ENCODE results near the gene HPS1. TPM values are rescaled to one million over a fixed set of nuclear protein-coding genes. Genes with fewer than 3 reads are reported as not detected.

HPS1 gene
- total RNA-seq, 1 donor from 2014 or later, result 16.0 TPM

DNA sequence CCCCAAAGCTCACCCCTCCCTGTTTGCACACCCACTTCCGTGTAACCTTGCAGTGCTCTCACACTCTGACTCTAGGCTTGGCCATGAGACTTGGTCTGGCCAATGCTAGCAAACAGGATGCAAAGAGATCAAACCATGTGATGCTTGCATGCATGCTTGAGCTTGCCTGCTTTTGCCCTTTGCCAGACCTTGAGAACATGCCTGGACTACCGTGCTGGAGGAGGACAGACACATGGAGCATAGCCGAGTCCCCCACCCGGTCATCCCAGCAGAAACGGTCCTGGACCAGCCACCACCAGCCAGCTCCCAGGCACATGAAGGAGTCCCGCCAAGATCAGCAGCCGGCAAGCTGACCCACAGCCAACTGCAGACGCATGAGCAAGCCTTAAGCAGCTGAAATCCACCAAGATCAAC is 55.1 kb downstream of the HPS1 start:
- no peaks in the 10 kb centered on the region for H3K36me3 ChIP-seq
- no peaks in the 10 kb centered on the region for H3K9me3 Mint-ChIP-seq
- no peak overlapping the region for H3K4me2 ChIP-seq
- H3K36me3 Mint-ChIP-seq, result no peaks in the 10 kb centered on the region
- no peak overlapping the region for H3K9ac ChIP-seq
- no peak overlapping the region for H3K27ac Mint-ChIP-seq
- H3K27me3 ChIP-seq, result no peaks in the 10 kb centered on the region
- H3K4me1 Mint-ChIP-seq, result peaks cover 5% of the 10 kb centered on the region
- H3K4me1 ChIP-seq, result no peaks in the 10 kb centered on the region
- H4K20me1 ChIP-seq (ENCODE audit: low read depth), result no peaks in the 10 kb centered on the region
- H3K27me3 Mint-ChIP-seq (ENCODE audit: insufficient read depth, low read depth), result peaks cover 6% of the 10 kb centered on the region
- no peaks in the 10 kb centered on the region for H3K9me3 ChIP-seq (ENCODE audit: low read depth)
- no peak overlapping the region for H2AFZ ChIP-seq (replicated peaks)
- H3K4me3 Mint-ChIP-seq, result no peak overlapping the region
- H3K4me3 ChIP-seq, result no peak overlapping the region
- TF ChIP-seq EZH2phosphoT487 (IDR thresholded peaks at IDR 0.05) (no peak), EZH2 (IDR thresholded peaks at IDR 0.05) (no peak)
- TF ChIP-seq, protein P1, sequence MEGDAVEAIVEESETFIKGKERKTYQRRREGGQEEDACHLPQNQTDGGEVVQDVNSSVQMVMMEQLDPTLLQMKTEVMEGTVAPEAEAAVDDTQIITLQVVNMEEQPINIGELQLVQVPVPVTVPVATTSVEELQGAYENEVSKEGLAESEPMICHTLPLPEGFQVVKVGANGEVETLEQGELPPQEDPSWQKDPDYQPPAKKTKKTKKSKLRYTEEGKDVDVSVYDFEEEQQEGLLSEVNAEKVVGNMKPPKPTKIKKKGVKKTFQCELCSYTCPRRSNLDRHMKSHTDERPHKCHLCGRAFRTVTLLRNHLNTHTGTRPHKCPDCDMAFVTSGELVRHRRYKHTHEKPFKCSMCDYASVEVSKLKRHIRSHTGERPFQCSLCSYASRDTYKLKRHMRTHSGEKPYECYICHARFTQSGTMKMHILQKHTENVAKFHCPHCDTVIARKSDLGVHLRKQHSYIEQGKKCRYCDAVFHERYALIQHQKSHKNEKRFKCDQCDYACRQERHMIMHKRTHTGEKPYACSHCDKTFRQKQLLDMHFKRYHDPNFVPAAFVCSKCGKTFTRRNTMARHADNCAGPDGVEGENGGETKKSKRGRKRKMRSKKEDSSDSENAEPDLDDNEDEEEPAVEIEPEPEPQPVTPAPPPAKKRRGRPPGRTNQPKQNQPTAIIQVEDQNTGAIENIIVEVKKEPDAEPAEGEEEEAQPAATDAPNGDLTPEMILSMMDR (IDR thresholded peaks at IDR 0.05), result no peak
- H3K27ac ChIP-seq, result no peak overlapping the region
- no peaks in the 10 kb centered on the region for H3F3A ChIP-seq (ENCODE audit: low read depth)
- H3K79me2 ChIP-seq (ENCODE audit: low read depth), result no peaks in the 10 kb centered on the region
- DNase-seq (ENCODE audit: low spot score), result no peak

DNA sequence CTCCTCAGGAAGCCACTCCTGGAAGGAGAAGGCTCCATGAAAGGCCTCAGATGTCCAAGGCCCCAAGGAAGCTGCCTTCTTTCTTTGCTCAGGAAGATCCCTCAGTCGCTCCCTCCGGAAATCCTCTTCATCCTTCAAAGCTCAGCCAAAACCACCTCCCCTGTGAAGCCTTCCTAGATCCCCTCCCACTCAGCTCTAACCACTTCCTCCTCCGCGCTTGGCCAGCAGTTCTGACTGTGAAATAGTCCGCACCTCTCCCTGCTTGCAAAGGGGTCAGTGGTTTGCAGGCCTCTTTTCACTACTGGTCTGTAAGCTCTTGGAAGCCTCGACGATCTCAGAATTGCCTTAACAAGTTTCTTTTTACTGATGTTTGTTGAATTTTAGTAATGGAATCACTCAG is 55.7 kb downstream of the HPS1 start:
- DNase-seq (ENCODE audit: low spot score), result no peak
- Histone ChIP-seq H3K9ac (no peak overlapping the region), H3K4me1 (no peaks in the 10 kb centered on the region), H4K20me1 (ENCODE audit: low read depth) (no peaks in the 10 kb centered on the region), H2AFZ (replicated peaks) (no peak overlapping the region), H3K27me3 (no peaks in the 10 kb centered on the region), H3F3A (ENCODE audit: low read depth) (no peaks in the 10 kb centered on the region), H3K4me3 (no peak overlapping the region), H3K27ac (no peak overlapping the region), H3K9me3 (ENCODE audit: low read depth) (no peaks in the 10 kb centered on the region), H3K79me2 (ENCODE audit: low read depth) (no peaks in the 10 kb centered on the region), H3K4me2 (no peak overlapping the region), H3K36me3 (no peaks in the 10 kb centered on the region)
- no peak overlapping the region for H3K27ac Mint-ChIP-seq
- no peaks in the 10 kb centered on the region for H3K9me3 Mint-ChIP-seq
- H3K4me3 Mint-ChIP-seq, result no peak overlapping the region
- H3K36me3 Mint-ChIP-seq, result no peaks in the 10 kb centered on the region
- H3K27me3 Mint-ChIP-seq (ENCODE audit: insufficient read depth, low read depth), result peaks cover 6% of the 10 kb centered on the region
- H3K4me1 Mint-ChIP-seq, result peaks cover 5% of the 10 kb centered on the region
- TF ChIP-seq EZH2 (IDR thresholded peaks at IDR 0.05), result no peak
- TF ChIP-seq, protein P1 (IDR thresholded peaks at IDR 0.05), result no peak

DNA sequence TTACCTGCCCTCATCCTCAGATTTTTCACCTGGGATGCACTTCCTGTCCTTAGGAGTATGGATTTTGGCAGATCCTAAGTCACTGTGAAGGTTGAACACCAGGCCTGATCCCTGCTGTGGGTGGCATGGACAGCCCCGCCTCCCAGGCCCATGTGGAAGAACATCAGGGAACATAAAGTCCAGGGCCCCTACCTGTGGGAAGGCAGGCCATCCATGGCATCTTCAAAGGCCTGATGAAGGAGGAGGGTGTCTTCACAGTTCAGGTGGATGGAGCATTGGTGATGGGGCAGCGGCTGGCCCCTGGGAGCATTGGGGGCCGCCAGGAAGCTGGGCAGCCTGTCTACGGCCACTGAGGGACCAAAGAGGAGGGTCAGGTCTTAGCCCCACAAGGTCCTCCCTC is 56.3 kb downstream of the HPS1 start:
- H3K4me3 Mint-ChIP-seq, result no peak overlapping the region

More for the DNA sequence above, 56.3 kb downstream of the HPS1 start:
- peak overlapping the region; percentile 26 for H3K27ac Mint-ChIP-seq
- H3K79me2 ChIP-seq (ENCODE audit: low read depth), result no peaks in the 10 kb centered on the region
- no peak for DNase-seq (ENCODE audit: low spot score)
- TF ChIP-seq, protein P1 (IDR thresholded peaks at IDR 0.05), result no peak
- H3K36me3 ChIP-seq, result no peaks in the 10 kb centered on the region
- H3K9me3 ChIP-seq (ENCODE audit: low read depth), result no peaks in the 10 kb centered on the region
- no peaks in the 10 kb centered on the region for H4K20me1 ChIP-seq (ENCODE audit: low read depth)
- no peaks in the 10 kb centered on the region for H3K9me3 Mint-ChIP-seq
- no peak overlapping the region for H2AFZ ChIP-seq (replicated peaks)
- H3K27me3 ChIP-seq, result no peaks in the 10 kb centered on the region
- H3K4me1 ChIP-seq, result no peaks in the 10 kb centered on the region
- H3K9ac ChIP-seq, result no peak overlapping the region
- peaks cover 5% of the 10 kb centered on the region for H3K4me1 Mint-ChIP-seq
- no peak overlapping the region for H3K4me2 ChIP-seq
- no peaks in the 10 kb centered on the region for H3F3A ChIP-seq (ENCODE audit: low read depth)
- H3K27me3 Mint-ChIP-seq (ENCODE audit: insufficient read depth, low read depth), result peaks cover 9% of the 10 kb centered on the region
- no peak overlapping the region for H3K27ac ChIP-seq
- H3K36me3 Mint-ChIP-seq, result no peaks in the 10 kb centered on the region
- no peak overlapping the region for H3K4me3 ChIP-seq

Data from neural progenitor cell (in vitro differentiated cells).